ENCODE data around the gene TWSG1.

DNA sequence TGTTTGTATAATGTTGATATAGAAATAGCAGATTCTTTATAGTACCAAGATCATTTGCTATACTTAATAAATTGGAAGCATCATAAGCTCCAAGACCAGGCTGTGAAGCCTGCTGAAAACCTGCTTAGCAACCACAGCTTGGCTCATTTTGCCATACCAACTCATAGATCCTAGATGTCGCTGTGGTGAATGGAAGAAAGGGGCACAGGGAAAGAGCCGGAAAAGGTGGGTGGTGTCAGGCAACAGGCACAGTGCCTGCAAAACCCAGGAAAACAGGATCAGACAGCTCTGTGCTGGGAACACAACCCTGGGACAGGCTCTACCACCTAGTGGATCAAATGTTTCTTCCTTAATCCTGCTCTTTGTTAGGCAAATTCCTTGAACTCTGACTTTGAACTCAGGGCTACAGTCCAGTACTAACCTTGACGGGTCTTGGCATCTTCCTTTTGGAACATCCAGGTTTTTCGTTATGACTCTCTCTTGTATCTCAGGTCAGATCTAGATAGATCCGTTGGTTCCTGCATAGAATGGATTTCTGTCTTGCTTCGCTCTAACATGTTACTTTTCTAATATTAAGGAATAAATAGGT, 31.6 kb downstream of the TWSG1 start:
- TF ChIP-seq, protein P1, sequence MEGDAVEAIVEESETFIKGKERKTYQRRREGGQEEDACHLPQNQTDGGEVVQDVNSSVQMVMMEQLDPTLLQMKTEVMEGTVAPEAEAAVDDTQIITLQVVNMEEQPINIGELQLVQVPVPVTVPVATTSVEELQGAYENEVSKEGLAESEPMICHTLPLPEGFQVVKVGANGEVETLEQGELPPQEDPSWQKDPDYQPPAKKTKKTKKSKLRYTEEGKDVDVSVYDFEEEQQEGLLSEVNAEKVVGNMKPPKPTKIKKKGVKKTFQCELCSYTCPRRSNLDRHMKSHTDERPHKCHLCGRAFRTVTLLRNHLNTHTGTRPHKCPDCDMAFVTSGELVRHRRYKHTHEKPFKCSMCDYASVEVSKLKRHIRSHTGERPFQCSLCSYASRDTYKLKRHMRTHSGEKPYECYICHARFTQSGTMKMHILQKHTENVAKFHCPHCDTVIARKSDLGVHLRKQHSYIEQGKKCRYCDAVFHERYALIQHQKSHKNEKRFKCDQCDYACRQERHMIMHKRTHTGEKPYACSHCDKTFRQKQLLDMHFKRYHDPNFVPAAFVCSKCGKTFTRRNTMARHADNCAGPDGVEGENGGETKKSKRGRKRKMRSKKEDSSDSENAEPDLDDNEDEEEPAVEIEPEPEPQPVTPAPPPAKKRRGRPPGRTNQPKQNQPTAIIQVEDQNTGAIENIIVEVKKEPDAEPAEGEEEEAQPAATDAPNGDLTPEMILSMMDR (IDR thresholded peaks at IDR 0.05) = no peak
- TF ChIP-seq, protein P2, sequence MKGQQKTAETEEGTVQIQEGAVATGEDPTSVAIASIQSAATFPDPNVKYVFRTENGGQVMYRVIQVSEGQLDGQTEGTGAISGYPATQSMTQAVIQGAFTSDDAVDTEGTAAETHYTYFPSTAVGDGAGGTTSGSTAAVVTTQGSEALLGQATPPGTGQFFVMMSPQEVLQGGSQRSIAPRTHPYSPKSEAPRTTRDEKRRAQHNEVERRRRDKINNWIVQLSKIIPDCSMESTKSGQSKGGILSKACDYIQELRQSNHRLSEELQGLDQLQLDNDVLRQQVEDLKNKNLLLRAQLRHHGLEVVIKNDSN (CRISPR knock-in tag; IDR thresholded peaks at IDR 0.05) = no peak
- TF ChIP-seq FOXP1 (CRISPR knock-in tag; IDR thresholded peaks at IDR 0.05; ENCODE audit: borderline replicate concordance) (no peak), MYBL2 (CRISPR knock-in tag; IDR thresholded peaks at IDR 0.05) (no peak), NR1H2 (CRISPR knock-in tag; IDR thresholded peaks at IDR 0.05) (no peak), GABPB1 (CRISPR knock-in tag; IDR thresholded peaks at IDR 0.05) (no peak)
- TF ChIP-seq, protein P3, sequence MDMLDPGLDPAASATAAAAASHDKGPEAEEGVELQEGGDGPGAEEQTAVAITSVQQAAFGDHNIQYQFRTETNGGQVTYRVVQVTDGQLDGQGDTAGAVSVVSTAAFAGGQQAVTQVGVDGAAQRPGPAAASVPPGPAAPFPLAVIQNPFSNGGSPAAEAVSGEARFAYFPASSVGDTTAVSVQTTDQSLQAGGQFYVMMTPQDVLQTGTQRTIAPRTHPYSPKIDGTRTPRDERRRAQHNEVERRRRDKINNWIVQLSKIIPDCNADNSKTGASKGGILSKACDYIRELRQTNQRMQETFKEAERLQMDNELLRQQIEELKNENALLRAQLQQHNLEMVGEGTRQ (CRISPR knock-in tag; IDR thresholded peaks at IDR 0.05) = no peak
- TF ChIP-seq, protein P4, sequence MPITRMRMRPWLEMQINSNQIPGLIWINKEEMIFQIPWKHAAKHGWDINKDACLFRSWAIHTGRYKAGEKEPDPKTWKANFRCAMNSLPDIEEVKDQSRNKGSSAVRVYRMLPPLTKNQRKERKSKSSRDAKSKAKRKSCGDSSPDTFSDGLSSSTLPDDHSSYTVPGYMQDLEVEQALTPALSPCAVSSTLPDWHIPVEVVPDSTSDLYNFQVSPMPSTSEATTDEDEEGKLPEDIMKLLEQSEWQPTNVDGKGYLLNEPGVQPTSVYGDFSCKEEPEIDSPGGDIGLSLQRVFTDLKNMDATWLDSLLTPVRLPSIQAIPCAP (CRISPR knock-in tag; IDR thresholded peaks at IDR 0.05) = no peak
